Activated CD8-positive, alpha-beta memory T cell treated with anti-CD3 and anti-CD28 coated beads, Interleukin-2, amount 10 ng/mL, durations not matched to agents 7 days and 5 days (primary cell): ENCODE measurements around the gene FKBP11. TPM values are rescaled to one million over a fixed set of nuclear protein-coding genes. Genes with fewer than 3 reads are reported as not detected.

ENCODE experiments used
- ATAC-seq: fragments of 150-1000 bp; cut with Tn5 transposase; one replicate; pipeline ENCODE4 v1.10.0; 2021; ENCODE audit warnings: moderate library complexity
- CTCF ChIA-PET: fragments of 350-600 bp; sonication (Branson Sonifier 250); formaldehyde crosslinking; loops from one replicate; lab custom pipeline; 2021; ENCODE audit warnings: antibody characterized with exemption; lab: Charles Lee
- DNase-seq: peaks from one replicate; pipeline ENCODE4 v3.0.0-alpha.2; 2020
- H3K27ac Mint-ChIP-seq: one replicate; pipeline ENCODE4 v1.8.0; 2021; ENCODE audit warnings: mild to moderate bottlenecking, mixed read lengths
- H3K27me3 Mint-ChIP-seq: one replicate; pipeline ENCODE4 v1.8.0; 2021; ENCODE audit warnings: mixed read lengths
- H3K36me3 Mint-ChIP-seq: one replicate; pipeline ENCODE4 v1.8.0; 2021; ENCODE audit warnings: mild to moderate bottlenecking, mixed read lengths
- H3K4me1 Mint-ChIP-seq: one replicate; pipeline ENCODE4 v1.8.0; 2021; ENCODE audit warnings: mixed read lengths
- H3K4me3 Mint-ChIP-seq: one replicate; pipeline ENCODE4 v1.8.0; 2021; ENCODE audit warnings: mild to moderate bottlenecking, moderate library complexity, mixed read lengths
- H3K9me3 Mint-ChIP-seq: one replicate; pipeline ENCODE4 v1.8.0; 2022; ENCODE audit warnings: low read depth, mixed read lengths
- total RNA-seq, 2 experiments: library from RNA; stranded (reverse); gene quantifications; one replicate each; pipeline ENCODE4 v1.2.3, GENCODE V29; 2021

FKBP11 gene
- total RNA-seq, 2 experiments from 2014 or later, result 78.5 to 88.8 TPM

GRCh38 chr12:48947727-48948126, 22.4 kb upstream of the FKBP11 start:
- DNase-seq (no peak), ATAC-seq (no peak)
- Mint-ChIP-seq H3K27ac (no peak overlapping the region), H3K9me3 (no peaks in the 10 kb centered on the region), H3K27me3 (no peaks in the 10 kb centered on the region), H3K36me3 (peaks cover 8% of the 10 kb centered on the region), H3K4me3 (no peak overlapping the region), H3K4me1 (peaks cover 11% of the 10 kb centered on the region)
- CTCF ChIA-PET, result interaction anchor here (0.7 to 1.8 kb wide), 4 partner anchors 12 to 95 kb away, joined by 3 to 6 read pairs (median 4); no protein-coding TSS in a partner anchor

- Mint-ChIP-seq H3K27ac (no peak overlapping the region), H3K27me3 (no peaks in the 10 kb centered on the region), H3K9me3 (no peaks in the 10 kb centered on the region), H3K4me3 (no peak overlapping the region), H3K36me3 (peaks cover 7% of the 10 kb centered on the region), H3K4me1 (peaks cover 11% of the 10 kb centered on the region)
- CTCF ChIA-PET, result interaction anchor here (0.7 to 1.8 kb wide), 4 partner anchors 9 to 94 kb away, joined by 3 to 6 read pairs (median 4); no protein-coding TSS in a partner anchor
- DNase-seq, result no peak
- no peak for ATAC-seq
These were observed 21.7 kb upstream of the FKBP11 start for GRCh38 chr12:48946943-48947342.

- DNase-seq (no peak), ATAC-seq (no peak)
- H3K27me3 Mint-ChIP-seq, result no peaks in the 10 kb centered on the region
- peaks cover 11% of the 10 kb centered on the region for H3K4me1 Mint-ChIP-seq
- peaks cover 6% of the 10 kb centered on the region for H3K36me3 Mint-ChIP-seq
- H3K9me3 Mint-ChIP-seq, result no peaks in the 10 kb centered on the region
- H3K4me3 Mint-ChIP-seq, result no peak overlapping the region
- no peak overlapping the region for H3K27ac Mint-ChIP-seq
- CTCF ChIA-PET, result interaction anchor here (0.8 to 1.8 kb wide), 5 partner anchors 9 to 42 kb away, joined by 3 to 6 read pairs (median 3); partner anchors contain the start of genes FKBP11 and WNT1
These were observed 20.9 kb upstream of the FKBP11 start for GRCh38 chr12:48946205-48946604.

GRCh38 chr12:48943221-48943620, 17.9 kb upstream of the FKBP11 start:
- Mint-ChIP-seq H3K9me3 (no peaks in the 10 kb centered on the region), H3K27ac (no peak overlapping the region), H3K4me1 (peaks cover 6% of the 10 kb centered on the region), H3K4me3 (no peak overlapping the region), H3K27me3 (no peaks in the 10 kb centered on the region), H3K36me3 (peaks cover 8% of the 10 kb centered on the region)
- CTCF ChIA-PET, result interaction anchor here (1.0 to 3.2 kb wide), 4 partner anchors 10 to 90 kb away, joined by 3 to 12 read pairs (median 6); no protein-coding TSS in a partner anchor
- DNase-seq (no peak), ATAC-seq (no peak)

- Mint-ChIP-seq H3K36me3 (peaks cover 14% of the 10 kb centered on the region), H3K27me3 (no peaks in the 10 kb centered on the region), H3K4me3 (no peak overlapping the region), H3K27ac (peak overlapping the region; percentile 25), H3K4me1 (peaks cover 7% of the 10 kb centered on the region), H3K9me3 (no peaks in the 10 kb centered on the region)
- ATAC-seq (no peak), DNase-seq (no peak)
- CTCF ChIA-PET, result interaction anchor here (0.7 to 10.3 kb wide), 8 partner anchors 13 to 85 kb away, joined by 3 to 157 read pairs (median 6); partner anchors contain the start of gene DDX23
These were observed 14.9 kb upstream of the FKBP11 start for GRCh38 chr12:48940181-48940580.

GRCh38 chr12:48938805-48939204, 13.5 kb upstream of the FKBP11 start:
- no peak for ATAC-seq
- Mint-ChIP-seq H3K36me3 (peaks cover 17% of the 10 kb centered on the region), H3K4me1 (peaks cover 18% of the 10 kb centered on the region), H3K27ac (no peak overlapping the region), H3K4me3 (no peak overlapping the region), H3K9me3 (no peaks in the 10 kb centered on the region), H3K27me3 (no peaks in the 10 kb centered on the region)
- CTCF ChIA-PET, result interaction anchor here (1.2 to 10.3 kb wide), 6 partner anchors 13 to 83 kb away, joined by 3 to 157 read pairs (median 6); partner anchors contain the start of gene DDX23
- DNase-seq, result no peak

- H3K9me3 Mint-ChIP-seq, result no peaks in the 10 kb centered on the region
- CTCF ChIA-PET, result interaction anchor here (0.7 to 10.3 kb wide), 11 partner anchors 10 to 122 kb away, joined by 3 to 157 read pairs (median 4); partner anchors contain the start of genes DDX23 and FKBP11
- H3K27ac Mint-ChIP-seq, result no peak overlapping the region
- no peak for ATAC-seq
- H3K4me1 Mint-ChIP-seq, result peaks cover 28% of the 10 kb centered on the region
- peaks cover 24% of the 10 kb centered on the region for H3K36me3 Mint-ChIP-seq
- H3K4me3 Mint-ChIP-seq, result no peak overlapping the region
- DNase-seq, result no peak
- H3K27me3 Mint-ChIP-seq, result no peaks in the 10 kb centered on the region
These were observed 11.9 kb upstream of the FKBP11 start for GRCh38 chr12:48937170-48937569.

- no peaks in the 10 kb centered on the region for H3K9me3 Mint-ChIP-seq
- H3K36me3 Mint-ChIP-seq, result peaks cover 24% of the 10 kb centered on the region
- DNase-seq, result peak; percentile 88
- peak overlapping the region; percentile 39 for H3K27ac Mint-ChIP-seq
- no peak overlapping the region for H3K4me3 Mint-ChIP-seq
- H3K27me3 Mint-ChIP-seq, result no peaks in the 10 kb centered on the region
- H3K4me1 Mint-ChIP-seq, result peaks cover 28% of the 10 kb centered on the region
- CTCF ChIA-PET, result interaction anchor here (0.7 to 10.3 kb wide), 27 partner anchors 9 to 122 kb away, joined by 3 to 157 read pairs (median 4); partner anchors contain the start of genes ARF3, DDX23, FKBP11 and RND1
- ATAC-seq, result peak; percentile 57
These were observed 11.2 kb upstream of the FKBP11 start for GRCh38 chr12:48936379-48936979.

GRCh38 chr12:48934312-48934706, 9.0 kb upstream of the FKBP11 start:
- DNase-seq, result no peak
- CTCF ChIA-PET, result interaction anchor here (0.6 to 10.3 kb wide), 21 partner anchors 10 to 1317 kb away, joined by 3 to 157 read pairs (median 5); partner anchors contain the start of genes ARF3, DDX23, FKBP11 and PRKAG1
- peak; percentile 22 for ATAC-seq
- Mint-ChIP-seq H3K27me3 (no peaks in the 10 kb centered on the region), H3K4me1 (peaks cover 29% of the 10 kb centered on the region), H3K4me3 (no peak overlapping the region), H3K36me3 (peaks cover 29% of the 10 kb centered on the region), H3K27ac (peak overlapping the region; percentile 90), H3K9me3 (no peaks in the 10 kb centered on the region)

GRCh38 chr12:48933664-48934311, 8.5 kb upstream of the FKBP11 start:
- Mint-ChIP-seq H3K36me3 (peaks cover 28% of the 10 kb centered on the region), H3K9me3 (no peaks in the 10 kb centered on the region), H3K27me3 (no peaks in the 10 kb centered on the region), H3K27ac (peak overlapping the region; percentile 90), H3K4me3 (peak overlapping the region; percentile 48), H3K4me1 (peaks cover 29% of the 10 kb centered on the region)
- CTCF ChIA-PET, result interaction anchor here (0.8 to 10.3 kb wide), 17 partner anchors 11 to 86 kb away, joined by 3 to 157 read pairs (median 5); partner anchors contain the start of genes ARF3, DDX23, FKBP11 and PRKAG1
- DNase-seq (peak; percentile 69), ATAC-seq (peak; percentile 83)

- H3K4me3 Mint-ChIP-seq, result peak overlapping the region; percentile 43
These were observed 7.6 kb upstream of the FKBP11 start for GRCh38 chr12:48932878-48933277.

GRCh38 chr12:48930475-48930874, 5.2 kb upstream of the FKBP11 start:
- Mint-ChIP-seq H3K4me1 (peaks cover 39% of the 10 kb centered on the region), H3K4me3 (no peak overlapping the region), H3K27ac (no peak overlapping the region), H3K9me3 (no peaks in the 10 kb centered on the region), H3K27me3 (no peaks in the 10 kb centered on the region), H3K36me3 (peaks cover 24% of the 10 kb centered on the region)
- DNase-seq (no peak), ATAC-seq (no peak)
- CTCF ChIA-PET, result interaction anchor here (0.9 to 2.6 kb wide), 7 partner anchors 12 to 116 kb away, joined by 3 to 11 read pairs (median 4); partner anchors contain the start of genes DDX23 and WNT1

More at GRCh38 chr12:48932878-48933277, 7.6 kb upstream of the FKBP11 start:
- H3K27me3 Mint-ChIP-seq, result no peaks in the 10 kb centered on the region
- H3K9me3 Mint-ChIP-seq, result no peaks in the 10 kb centered on the region
- DNase-seq, result no peak
- peak overlapping the region; percentile 90 for H3K27ac Mint-ChIP-seq
- H3K4me1 Mint-ChIP-seq, result peaks cover 29% of the 10 kb centered on the region
- peak; percentile 26 for ATAC-seq
- H3K36me3 Mint-ChIP-seq, result peaks cover 26% of the 10 kb centered on the region
- CTCF ChIA-PET, result interaction anchor here (1.3 to 10.3 kb wide), 9 partner anchors 10 to 118 kb away, joined by 3 to 157 read pairs (median 9); partner anchors contain the start of genes ARF3, DDX23 and FKBP11

GRCh38 chr12:48929551-48929950, 4.3 kb upstream of the FKBP11 start:
- Mint-ChIP-seq H3K27ac (no peak overlapping the region), H3K27me3 (no peaks in the 10 kb centered on the region), H3K36me3 (peaks cover 22% of the 10 kb centered on the region), H3K4me3 (no peak overlapping the region), H3K9me3 (no peaks in the 10 kb centered on the region), H3K4me1 (peaks cover 39% of the 10 kb centered on the region)
- no peak for DNase-seq
- ATAC-seq, result no peak
- CTCF ChIA-PET, result interaction anchor here (0.9 to 2.6 kb wide), 10 partner anchors 11 to 115 kb away, joined by 3 to 11 read pairs (median 4); partner anchors contain the start of genes DDX23 and WNT1
